HEK293 (cell line): ENCODE measurements around the gene PSAPL1.

Experiments
- CTCF ChIA-PET: fragments of 350-600 bp; formaldehyde crosslinking; extraction: SDS; loops from one replicate; lab custom pipeline; 2021; ENCODE audit warnings: antibody characterized with exemption; lab: Yijun Ruan, JAX
- POLR2A ChIA-PET: fragments of 300-600 bp; formaldehyde crosslinking; extraction: SDS; loops from one replicate; lab custom pipeline; 2020; ENCODE audit warnings: antibody characterized with exemption, inconsistent platforms; lab: Yijun Ruan, JAX
- H3K27ac ChIP-seq: fragments of 200-500 bp; sonication (Bioruptor generic); 2 replicates; pipeline ENCODE4 v1.5.1; 2014; ENCODE audit warnings: low read depth, low read length, control low read depth, inconsistent platforms; ENCODE audit errors: extremely low read depth
- H3K36me3 ChIP-seq, 2 experiments: fragments of 200-500 bp in 1 of 2; sonication (Bioruptor generic) in 1 of 2; 1 replicate in 1 of 2; 2 replicates in 1 of 2; pipeline ENCODE4 v1.5.1; 2014 to 2017; ENCODE audit warnings: inconsistent platforms in 2 of 2, low read length in 2 of 2; ENCODE audit not compliant: control insufficient read depth in 2 of 2, insufficient read depth in 1 of 2
- H3K4me1 ChIP-seq: fragments of 200-500 bp; sonication (Bioruptor generic); 2 replicates; pipeline ENCODE4 v1.5.1; 2014; ENCODE audit warnings: mild to moderate bottlenecking, low read length, inconsistent platforms; ENCODE audit not compliant: control insufficient read depth, insufficient read depth
- H3K4me3 ChIP-seq: 2 replicates; pipeline ENCODE4 v1.5.1; 2011; ENCODE audit warnings: low read depth, mild to moderate bottlenecking, control low read depth, low read length, moderate library complexity
- H3K9me3 ChIP-seq: fragments of 200-500 bp; sonication (Bioruptor generic); 2 replicates; pipeline ENCODE4 v1.5.1; 2014; ENCODE audit warnings: low read depth, low read length, inconsistent platforms; ENCODE audit not compliant: control insufficient read depth, insufficient read depth
- BCL11A ChIP-seq: fragments of 450-650 bp; formaldehyde crosslinking; IDR thresholded peaks from 2 replicates; pipeline ENCODE4 v1.5.1; 2016; ENCODE audit warnings: low read depth, missing biosample characterization, missing genetic modification characterization
- HIC1 ChIP-seq: fragments of 450-650 bp; formaldehyde crosslinking; IDR thresholded peaks from 2 replicates; pipeline ENCODE4 v1.5.1; 2016; ENCODE audit warnings: missing biosample characterization, missing genetic modification characterization
- KLF16 ChIP-seq: fragments of 450-650 bp; formaldehyde crosslinking; IDR thresholded peaks from 2 replicates; pipeline ENCODE4 v1.5.1; 2017; ENCODE audit warnings: missing biosample characterization, missing genetic modification characterization
- KLF7 ChIP-seq: fragments of 450-650 bp; formaldehyde crosslinking; IDR thresholded peaks from 2 replicates; pipeline ENCODE4 v1.5.1; 2016; ENCODE audit warnings: missing biosample characterization, missing genetic modification characterization, borderline replicate concordance
- PATZ1 ChIP-seq: fragments of 450-650 bp; formaldehyde crosslinking; IDR thresholded peaks from 2 replicates; pipeline ENCODE4 v1.5.1; 2016; ENCODE audit warnings: missing biosample characterization, missing genetic modification characterization
- RBAK ChIP-seq: fragments of 450-650 bp; formaldehyde crosslinking; IDR thresholded peaks from 2 replicates; pipeline ENCODE4 v1.5.1; 2016; ENCODE audit warnings: missing biosample characterization, missing genetic modification characterization
- ZFP37 ChIP-seq: fragments of 450-650 bp; formaldehyde crosslinking; IDR thresholded peaks from 2 replicates; pipeline ENCODE4 v1.5.1; 2016; ENCODE audit warnings: missing biosample characterization, missing genetic modification characterization
- ZFP69B ChIP-seq: fragments of 450-650 bp; formaldehyde crosslinking; IDR thresholded peaks from 2 replicates; pipeline ENCODE4 v1.5.1; 2016; ENCODE audit warnings: missing biosample characterization, missing genetic modification characterization
- ZIC2 ChIP-seq: fragments of 450-650 bp; formaldehyde crosslinking; IDR thresholded peaks from 2 replicates; pipeline ENCODE4 v1.5.1; 2016; ENCODE audit warnings: missing biosample characterization, missing genetic modification characterization
- ZNF114 ChIP-seq: fragments of 450-650 bp; formaldehyde crosslinking; IDR thresholded peaks from 2 replicates; pipeline ENCODE4 v1.5.0; 2017; ENCODE audit warnings: missing biosample characterization, missing genetic modification characterization
- ZNF133 ChIP-seq: fragments of 450-650 bp; formaldehyde crosslinking; IDR thresholded peaks from 2 replicates; pipeline ENCODE4 v1.5.1; 2016; ENCODE audit warnings: missing biosample characterization, missing genetic modification characterization
- ZNF16 ChIP-seq: fragments of 450-650 bp; formaldehyde crosslinking; IDR thresholded peaks from 2 replicates; pipeline ENCODE4 v1.5.1; 2016; ENCODE audit warnings: low read depth, missing biosample characterization, missing genetic modification characterization
- ZNF19 ChIP-seq: fragments of 450-650 bp; formaldehyde crosslinking; IDR thresholded peaks from 2 replicates; pipeline ENCODE4; 2016; ENCODE audit warnings: missing biosample characterization, missing genetic modification characterization, low read depth
- ZNF24 ChIP-seq: fragments of 450-650 bp; formaldehyde crosslinking; IDR thresholded peaks from 2 replicates; pipeline ENCODE4 v1.5.1; 2016; ENCODE audit warnings: missing biosample characterization, missing genetic modification characterization
- ZNF473 ChIP-seq: fragments of 450-650 bp; formaldehyde crosslinking; IDR thresholded peaks from 2 replicates; pipeline ENCODE4 v1.5.1; 2017; ENCODE audit warnings: missing biosample characterization, missing genetic modification characterization
- ZNF48 ChIP-seq: fragments of 450-650 bp; formaldehyde crosslinking; IDR thresholded peaks from 2 replicates; pipeline ENCODE4 v1.5.1; 2016; ENCODE audit warnings: missing biosample characterization, missing genetic modification characterization
- ZNF549 ChIP-seq: fragments of 450-650 bp; IDR thresholded peaks from 2 replicates; pipeline ENCODE4 v1.5.1; 2018; ENCODE audit warnings: missing biosample characterization, missing genetic modification characterization, mild to moderate bottlenecking, inconsistent platforms, moderate library complexity
- ZNF791 ChIP-seq: fragments of 450-650 bp; formaldehyde crosslinking; IDR thresholded peaks from 2 replicates; pipeline ENCODE4 v1.5.1; 2016; ENCODE audit warnings: missing biosample characterization, missing genetic modification characterization
- ZNF792 ChIP-seq: fragments of 450-650 bp; formaldehyde crosslinking; IDR thresholded peaks from 2 replicates; pipeline ENCODE4 v1.5.1; 2016; ENCODE audit warnings: missing biosample characterization, missing genetic modification characterization
- ZNF830 ChIP-seq: fragments of 450-650 bp; IDR thresholded peaks from 2 replicates; pipeline ENCODE4 v1.5.0; 2018; ENCODE audit warnings: missing biosample characterization, missing genetic modification characterization, low read depth, mild to moderate bottlenecking, moderate library complexity
- ZSCAN30 ChIP-seq: fragments of 450-650 bp; IDR thresholded peaks from 2 replicates; pipeline ENCODE4 v1.5.1; 2018; ENCODE audit warnings: missing biosample characterization, mild to moderate bottlenecking, missing genetic modification characterization, moderate library complexity
- ZXDB ChIP-seq: fragments of 450-650 bp; formaldehyde crosslinking; IDR thresholded peaks from 2 replicates; pipeline ENCODE4 v1.5.1; 2016; ENCODE audit warnings: missing biosample characterization, missing genetic modification characterization
- TF ChIP-seq, protein P1 (sequence below): fragments of 450-650 bp; formaldehyde crosslinking; IDR thresholded peaks from 2 replicates; pipeline ENCODE4 v1.5.1; 2016; ENCODE audit warnings: missing biosample characterization, missing genetic modification characterization

Gene PSAPL1

DNA sequence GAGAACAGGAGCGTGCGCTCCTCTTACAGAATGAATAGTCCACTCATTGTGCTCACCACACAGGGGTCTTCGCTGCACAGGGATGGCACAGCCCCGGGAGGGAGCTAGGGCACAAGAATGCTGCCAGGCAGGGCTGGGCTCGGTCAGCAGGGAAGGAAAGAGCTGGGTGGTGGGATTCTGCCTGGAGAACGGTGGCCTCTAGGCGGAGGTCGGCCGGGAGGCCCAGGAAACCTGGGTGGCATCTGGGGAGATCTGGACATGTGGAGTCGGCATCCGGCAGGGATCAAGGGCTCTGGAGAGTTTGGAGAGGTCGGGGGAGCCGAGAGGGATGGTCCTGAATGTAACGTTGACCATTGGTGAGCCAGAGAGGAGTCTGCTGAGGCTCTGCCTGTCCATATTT lies 46.5 kb upstream of the PSAPL1 start (continued):
- TF ChIP-seq ZNF19, result no peak
- no peak for TF ChIP-seq ZXDB
- TF ChIP-seq BCL11A (tag by site-specific recombination), result no peak
- no peak for TF ChIP-seq ZNF549
- TF ChIP-seq ZNF24 (tag by site-specific recombination), result no peak
- no peak for TF ChIP-seq ZNF792 (tag by site-specific recombination)

DNA sequence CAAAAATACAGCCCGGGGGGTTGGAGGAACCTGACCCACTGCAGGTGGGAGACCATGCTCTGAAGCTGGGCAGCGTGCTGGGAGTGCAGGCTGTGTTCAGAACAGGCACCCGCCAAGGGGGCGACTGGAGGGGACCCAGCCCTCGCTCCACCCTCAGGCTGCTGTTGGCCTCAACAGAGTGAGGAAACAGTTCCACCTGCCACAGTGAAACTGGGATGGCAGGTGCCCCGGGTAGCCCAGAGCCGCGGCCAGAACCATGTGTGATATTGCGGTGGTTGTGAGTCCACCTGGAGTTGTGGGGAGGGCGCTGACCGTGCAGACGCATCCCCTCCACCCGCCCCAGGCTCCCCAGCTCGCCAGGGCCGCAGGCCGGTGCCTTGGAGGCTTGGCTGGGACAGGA lies 45.7 kb upstream of the PSAPL1 start:
- POLR2A ChIA-PET, result no interaction called here
- H3K27ac ChIP-seq, result no peak overlapping the region
- no peaks in the 10 kb centered on the region for H3K36me3 ChIP-seq
- H3K4me1 ChIP-seq, result no peaks in the 10 kb centered on the region
- H3K9me3 ChIP-seq, result no peaks in the 10 kb centered on the region
- TF ChIP-seq, protein P1, sequence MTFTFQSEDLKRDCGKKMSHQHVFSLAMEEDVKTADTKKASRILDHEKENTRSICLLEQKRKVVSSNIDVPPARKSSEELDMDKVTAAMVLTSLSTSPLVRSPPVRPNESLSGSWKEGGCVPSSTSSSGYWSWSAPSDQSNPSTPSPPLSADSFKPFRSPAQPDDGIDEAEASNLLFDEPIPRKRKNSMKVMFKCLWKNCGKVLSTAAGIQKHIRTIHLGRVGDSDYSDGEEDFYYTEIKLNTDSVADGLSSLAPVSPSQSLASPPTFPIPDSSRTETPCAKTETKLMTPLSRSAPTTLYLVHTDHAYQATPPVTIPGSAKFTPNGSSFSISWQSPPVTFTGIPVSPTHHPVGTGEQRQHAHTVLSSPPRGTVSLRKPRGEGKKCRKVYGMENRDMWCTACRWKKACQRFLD (tag by site-specific recombination), result no peak
- TF ChIP-seq ZNF549 (no peak), KLF7 (tag by site-specific recombination) (no peak), ZNF16 (tag by site-specific recombination) (no peak), ZNF791 (tag by site-specific recombination) (no peak), KLF16 (no peak), ZNF48 (tag by site-specific recombination) (no peak), HIC1 (no peak), ZNF830 (tag by site-specific recombination) (no peak), ZNF133 (tag by site-specific recombination) (no peak), ZIC2 (tag by site-specific recombination) (no peak), PATZ1 (tag by site-specific recombination) (no peak), ZNF473 (tag by site-specific recombination) (no peak), RBAK (tag by site-specific recombination) (no peak), ZSCAN30 (no peak), ZNF114 (tag by site-specific recombination) (no peak), ZFP37 (tag by site-specific recombination) (no peak), ZFP69B (tag by site-specific recombination) (no peak)
- H3K4me3 ChIP-seq, result no peak overlapping the region
- CTCF ChIA-PET, result interaction anchor here (0.6 kb wide), 1 partner anchor 49 kb away, joined by 3 read pairs; no protein-coding TSS in a partner anchor
